ENCODE results near the gene POGLUT2. TPM values are rescaled to one million over a fixed set of nuclear protein-coding genes. Genes with fewer than 3 reads are reported as not detected.

Gene POGLUT2
- total and polyA plus RNA-seq, 2 experiments from 2014 or later: 14.6 to 17.5 TPM

DNA sequence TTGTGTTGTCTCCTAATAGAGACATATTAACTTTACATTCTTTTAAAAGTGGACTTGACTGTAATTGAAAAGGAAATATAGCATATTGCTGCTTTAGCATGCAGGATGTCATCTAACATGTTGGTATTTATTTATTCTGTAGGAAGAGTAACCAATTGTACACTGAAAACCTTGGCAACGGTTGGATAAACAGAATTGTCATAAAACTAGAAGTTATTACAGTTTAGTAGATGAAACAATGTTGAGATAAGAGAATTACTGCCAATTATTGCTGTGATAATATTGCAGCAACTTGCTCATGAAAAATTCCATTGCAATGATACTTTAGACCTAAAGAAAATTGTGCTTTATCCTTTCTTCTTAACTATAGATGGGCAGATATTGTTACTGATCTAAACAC is 39.5 kb upstream of the POGLUT2 start:
- Histone ChIP-seq H3K4me2 (no peak overlapping the region), H3K9me2 (ENCODE audit: insufficient read depth) (no peaks in the 10 kb centered on the region), H2AFZ (no peak overlapping the region), H4K20me1 (replicated peaks; ENCODE audit: insufficient read depth) (no peaks in the 10 kb centered on the region), H3K79me2 (replicated peaks; ENCODE audit: insufficient read depth) (no peaks in the 10 kb centered on the region), H3K4me3 (no peak overlapping the region), H3K36me3 (ENCODE audit: insufficient read depth) (no peaks in the 10 kb centered on the region), H3K27ac (ENCODE audit: low read depth) (no peak overlapping the region), H3K27me3 (ENCODE audit: insufficient read depth) (no peaks in the 10 kb centered on the region), H3F3A (replicated peaks; ENCODE audit: low read depth) (no peaks in the 10 kb centered on the region), H3K4me1 (ENCODE audit: insufficient read depth) (no peaks in the 10 kb centered on the region)
- ATAC-seq (no peak), DNase-seq (ENCODE audit: low spot score) (no peak)
- Mint-ChIP-seq H3K4me1 (no peaks in the 10 kb centered on the region), H3K36me3 (ENCODE audit: low read depth) (no peaks in the 10 kb centered on the region), H3K9me3 (no peaks in the 10 kb centered on the region), H3K27ac (no peak overlapping the region), H3K27me3 (ENCODE audit: insufficient read depth, low read depth, poor library complexity) (no peaks in the 10 kb centered on the region), H3K4me3 (no peak overlapping the region)
- no peak for TF ChIP-seq CREB1 (CRISPR knock-in tag; IDR thresholded peaks at IDR 0.05; ENCODE audit: low read depth)
- TF ChIP-seq ZNF331 (CRISPR knock-in tag; IDR thresholded peaks at IDR 0.05; ENCODE audit: low read depth): no peak
- TF ChIP-seq EZH2 (IDR thresholded peaks at IDR 0.05; ENCODE audit: low read depth, unreplicated experiment): no peak
- TF ChIP-seq, protein P1, sequence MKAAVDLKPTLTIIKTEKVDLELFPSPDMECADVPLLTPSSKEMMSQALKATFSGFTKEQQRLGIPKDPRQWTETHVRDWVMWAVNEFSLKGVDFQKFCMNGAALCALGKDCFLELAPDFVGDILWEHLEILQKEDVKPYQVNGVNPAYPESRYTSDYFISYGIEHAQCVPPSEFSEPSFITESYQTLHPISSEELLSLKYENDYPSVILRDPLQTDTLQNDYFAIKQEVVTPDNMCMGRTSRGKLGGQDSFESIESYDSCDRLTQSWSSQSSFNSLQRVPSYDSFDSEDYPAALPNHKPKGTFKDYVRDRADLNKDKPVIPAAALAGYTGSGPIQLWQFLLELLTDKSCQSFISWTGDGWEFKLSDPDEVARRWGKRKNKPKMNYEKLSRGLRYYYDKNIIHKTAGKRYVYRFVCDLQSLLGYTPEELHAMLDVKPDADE (IDR thresholded peaks at IDR 0.05): no peak
- no peak for TF ChIP-seq NANOG (IDR thresholded peaks at IDR 0.05; ENCODE audit: borderline replicate concordance)
- TF ChIP-seq, protein P2, sequence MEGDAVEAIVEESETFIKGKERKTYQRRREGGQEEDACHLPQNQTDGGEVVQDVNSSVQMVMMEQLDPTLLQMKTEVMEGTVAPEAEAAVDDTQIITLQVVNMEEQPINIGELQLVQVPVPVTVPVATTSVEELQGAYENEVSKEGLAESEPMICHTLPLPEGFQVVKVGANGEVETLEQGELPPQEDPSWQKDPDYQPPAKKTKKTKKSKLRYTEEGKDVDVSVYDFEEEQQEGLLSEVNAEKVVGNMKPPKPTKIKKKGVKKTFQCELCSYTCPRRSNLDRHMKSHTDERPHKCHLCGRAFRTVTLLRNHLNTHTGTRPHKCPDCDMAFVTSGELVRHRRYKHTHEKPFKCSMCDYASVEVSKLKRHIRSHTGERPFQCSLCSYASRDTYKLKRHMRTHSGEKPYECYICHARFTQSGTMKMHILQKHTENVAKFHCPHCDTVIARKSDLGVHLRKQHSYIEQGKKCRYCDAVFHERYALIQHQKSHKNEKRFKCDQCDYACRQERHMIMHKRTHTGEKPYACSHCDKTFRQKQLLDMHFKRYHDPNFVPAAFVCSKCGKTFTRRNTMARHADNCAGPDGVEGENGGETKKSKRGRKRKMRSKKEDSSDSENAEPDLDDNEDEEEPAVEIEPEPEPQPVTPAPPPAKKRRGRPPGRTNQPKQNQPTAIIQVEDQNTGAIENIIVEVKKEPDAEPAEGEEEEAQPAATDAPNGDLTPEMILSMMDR (conservative IDR thresholded peaks at IDR 0.05; ENCODE audit: low read depth in 2 of 2): no peak
- TF ChIP-seq, protein P3, sequence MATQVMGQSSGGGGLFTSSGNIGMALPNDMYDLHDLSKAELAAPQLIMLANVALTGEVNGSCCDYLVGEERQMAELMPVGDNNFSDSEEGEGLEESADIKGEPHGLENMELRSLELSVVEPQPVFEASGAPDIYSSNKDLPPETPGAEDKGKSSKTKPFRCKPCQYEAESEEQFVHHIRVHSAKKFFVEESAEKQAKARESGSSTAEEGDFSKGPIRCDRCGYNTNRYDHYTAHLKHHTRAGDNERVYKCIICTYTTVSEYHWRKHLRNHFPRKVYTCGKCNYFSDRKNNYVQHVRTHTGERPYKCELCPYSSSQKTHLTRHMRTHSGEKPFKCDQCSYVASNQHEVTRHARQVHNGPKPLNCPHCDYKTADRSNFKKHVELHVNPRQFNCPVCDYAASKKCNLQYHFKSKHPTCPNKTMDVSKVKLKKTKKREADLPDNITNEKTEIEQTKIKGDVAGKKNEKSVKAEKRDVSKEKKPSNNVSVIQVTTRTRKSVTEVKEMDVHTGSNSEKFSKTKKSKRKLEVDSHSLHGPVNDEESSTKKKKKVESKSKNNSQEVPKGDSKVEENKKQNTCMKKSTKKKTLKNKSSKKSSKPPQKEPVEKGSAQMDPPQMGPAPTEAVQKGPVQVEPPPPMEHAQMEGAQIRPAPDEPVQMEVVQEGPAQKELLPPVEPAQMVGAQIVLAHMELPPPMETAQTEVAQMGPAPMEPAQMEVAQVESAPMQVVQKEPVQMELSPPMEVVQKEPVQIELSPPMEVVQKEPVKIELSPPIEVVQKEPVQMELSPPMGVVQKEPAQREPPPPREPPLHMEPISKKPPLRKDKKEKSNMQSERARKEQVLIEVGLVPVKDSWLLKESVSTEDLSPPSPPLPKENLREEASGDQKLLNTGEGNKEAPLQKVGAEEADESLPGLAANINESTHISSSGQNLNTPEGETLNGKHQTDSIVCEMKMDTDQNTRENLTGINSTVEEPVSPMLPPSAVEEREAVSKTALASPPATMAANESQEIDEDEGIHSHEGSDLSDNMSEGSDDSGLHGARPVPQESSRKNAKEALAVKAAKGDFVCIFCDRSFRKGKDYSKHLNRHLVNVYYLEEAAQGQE (IDR thresholded peaks at IDR 0.05; ENCODE audit: unreplicated experiment): no peak
- TF ChIP-seq STAT1 (IDR thresholded peaks at IDR 0.05; ENCODE audit: unreplicated experiment): no peak
- no peak for TF ChIP-seq JUNB (IDR thresholded peaks at IDR 0.05; ENCODE audit: unreplicated experiment)
- no peak for TF ChIP-seq EZH2phosphoT487 (IDR thresholded peaks at IDR 0.05; ENCODE audit: unreplicated experiment)
- TF ChIP-seq POLR2AphosphoS5 (IDR thresholded peaks at IDR 0.05; ENCODE audit: low read depth): no peak
- TF ChIP-seq, protein P4, sequence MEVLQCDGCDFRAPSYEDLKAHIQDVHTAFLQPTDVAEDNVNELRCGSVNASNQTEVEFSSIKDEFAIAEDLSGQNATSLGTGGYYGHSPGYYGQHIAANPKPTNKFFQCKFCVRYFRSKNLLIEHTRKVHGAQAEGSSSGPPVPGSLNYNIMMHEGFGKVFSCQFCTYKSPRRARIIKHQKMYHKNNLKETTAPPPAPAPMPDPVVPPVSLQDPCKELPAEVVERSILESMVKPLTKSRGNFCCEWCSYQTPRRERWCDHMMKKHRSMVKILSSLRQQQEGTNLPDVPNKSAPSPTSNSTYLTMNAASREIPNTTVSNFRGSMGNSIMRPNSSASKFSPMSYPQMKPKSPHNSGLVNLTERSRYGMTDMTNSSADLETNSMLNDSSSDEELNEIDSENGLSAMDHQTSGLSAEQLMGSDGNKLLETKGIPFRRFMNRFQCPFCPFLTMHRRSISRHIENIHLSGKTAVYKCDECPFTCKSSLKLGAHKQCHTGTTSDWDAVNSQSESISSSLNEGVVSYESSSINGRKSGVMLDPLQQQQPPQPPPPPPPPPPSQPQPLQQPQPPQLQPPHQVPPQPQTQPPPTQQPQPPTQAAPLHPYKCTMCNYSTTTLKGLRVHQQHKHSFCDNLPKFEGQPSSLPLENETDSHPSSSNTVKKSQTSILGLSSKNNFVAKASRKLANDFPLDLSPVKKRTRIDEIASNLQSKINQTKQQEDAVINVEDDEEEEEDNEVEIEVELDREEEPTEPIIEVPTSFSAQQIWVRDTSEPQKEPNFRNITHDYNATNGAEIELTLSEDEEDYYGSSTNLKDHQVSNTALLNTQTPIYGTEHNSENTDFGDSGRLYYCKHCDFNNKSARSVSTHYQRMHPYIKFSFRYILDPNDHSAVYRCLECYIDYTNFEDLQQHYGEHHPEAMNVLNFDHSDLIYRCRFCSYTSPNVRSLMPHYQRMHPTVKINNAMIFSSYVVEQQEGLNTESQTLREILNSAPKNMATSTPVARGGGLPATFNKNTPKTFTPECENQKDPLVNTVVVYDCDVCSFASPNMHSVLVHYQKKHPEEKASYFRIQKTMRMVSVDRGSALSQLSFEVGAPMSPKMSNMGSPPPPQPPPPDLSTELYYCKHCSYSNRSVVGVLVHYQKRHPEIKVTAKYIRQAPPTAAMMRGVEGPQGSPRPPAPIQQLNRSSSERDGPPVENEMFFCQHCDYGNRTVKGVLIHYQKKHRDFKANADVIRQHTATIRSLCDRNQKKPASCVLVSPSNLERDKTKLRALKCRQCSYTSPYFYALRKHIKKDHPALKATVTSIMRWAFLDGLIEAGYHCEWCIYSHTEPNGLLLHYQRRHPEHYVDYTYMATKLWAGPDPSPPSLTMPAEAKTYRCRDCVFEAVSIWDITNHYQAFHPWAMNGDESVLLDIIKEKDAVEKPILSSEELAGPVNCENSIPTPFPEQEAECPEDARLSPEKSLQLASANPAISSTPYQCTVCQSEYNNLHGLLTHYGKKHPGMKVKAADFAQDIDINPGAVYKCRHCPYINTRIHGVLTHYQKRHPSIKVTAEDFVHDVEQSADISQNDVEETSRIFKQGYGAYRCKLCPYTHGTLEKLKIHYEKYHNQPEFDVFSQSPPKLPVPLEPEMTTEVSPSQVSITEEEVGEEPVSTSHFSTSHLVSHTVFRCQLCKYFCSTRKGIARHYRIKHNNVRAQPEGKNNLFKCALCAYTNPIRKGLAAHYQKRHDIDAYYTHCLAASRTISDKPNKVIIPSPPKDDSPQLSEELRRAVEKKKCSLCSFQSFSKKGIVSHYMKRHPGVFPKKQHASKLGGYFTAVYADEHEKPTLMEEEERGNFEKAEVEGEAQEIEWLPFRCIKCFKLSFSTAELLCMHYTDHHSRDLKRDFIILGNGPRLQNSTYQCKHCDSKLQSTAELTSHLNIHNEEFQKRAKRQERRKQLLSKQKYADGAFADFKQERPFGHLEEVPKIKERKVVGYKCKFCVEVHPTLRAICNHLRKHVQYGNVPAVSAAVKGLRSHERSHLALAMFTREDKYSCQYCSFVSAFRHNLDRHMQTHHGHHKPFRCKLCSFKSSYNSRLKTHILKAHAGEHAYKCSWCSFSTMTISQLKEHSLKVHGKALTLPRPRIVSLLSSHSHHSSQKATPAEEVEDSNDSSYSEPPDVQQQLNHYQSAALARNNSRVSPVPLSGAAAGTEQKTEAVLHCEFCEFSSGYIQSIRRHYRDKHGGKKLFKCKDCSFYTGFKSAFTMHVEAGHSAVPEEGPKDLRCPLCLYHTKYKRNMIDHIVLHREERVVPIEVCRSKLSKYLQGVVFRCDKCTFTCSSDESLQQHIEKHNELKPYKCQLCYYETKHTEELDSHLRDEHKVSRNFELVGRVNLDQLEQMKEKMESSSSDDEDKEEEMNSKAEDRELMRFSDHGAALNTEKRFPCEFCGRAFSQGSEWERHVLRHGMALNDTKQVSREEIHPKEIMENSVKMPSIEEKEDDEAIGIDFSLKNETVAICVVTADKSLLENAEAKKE (CRISPR knock-in tag; IDR thresholded peaks at IDR 0.05): no peak
- TF ChIP-seq ZNF114 (CRISPR knock-in tag; IDR thresholded peaks at IDR 0.05): no peak

All from GM23338 (cell line).